Measurements from ENCODE around the gene ASTN2. TPM values are rescaled to one million over a fixed set of nuclear protein-coding genes. Genes with fewer than 3 reads are reported as not detected.

The ASTN2 gene
- total and polyA plus RNA-seq, 7 donors = 0.60 to 7.5 (median 2.2) TPM

GRCh38 chr9:116741742-116742141 is 673.1 kb downstream of the ASTN2 start:
- H3K4me1 ChIP-seq = no peaks in the 10 kb centered on the region
- WGBS, 2 donors = 61 to 77% methylated on average over 2 of the region's 2 CpGs
- H3K27me3 ChIP-seq = peaks cover 0 to 2% (median 0%) of the 10 kb centered on the region in 3 donors
- intact Hi-C loops (cut with DNase I) = no loop called here
- TF ChIP-seq POLR2AphosphoS5 (IDR thresholded peaks at IDR 0.05) = no peak
- TF ChIP-seq POLR2A (IDR thresholded peaks at IDR 0.05) = no peak
- no peak for DNase-seq
- H3K36me3 ChIP-seq = no peaks in the 10 kb centered on the region
- no peak overlapping the region for H3K4me3 ChIP-seq
- no peak overlapping the region for H3K27ac ChIP-seq
- H3K9me3 ChIP-seq = no peaks in the 10 kb centered on the region

GRCh38 chr9:116741086-116741740 is 673.6 kb downstream of the ASTN2 start:
- Histone ChIP-seq H3K27ac (no peak overlapping the region), H3K4me3 (no peak overlapping the region), H3K27me3 (peaks cover 0 to 2% (median 0%) of the 10 kb centered on the region in 3 donors), H3K4me1 (no peaks in the 10 kb centered on the region), H3K36me3 (no peaks in the 10 kb centered on the region), H3K9me3 (no peaks in the 10 kb centered on the region)
- TF ChIP-seq CTCF (IDR thresholded peaks at IDR 0.05) = no peak
- no peak for TF ChIP-seq EP300 (IDR thresholded peaks at IDR 0.05)
- TF ChIP-seq POLR2A (IDR thresholded peaks at IDR 0.05) = no peak
- no peak for TF ChIP-seq POLR2AphosphoS5 (IDR thresholded peaks at IDR 0.05)
- 67 to 72% methylated on average over 3 of the region's 3 CpGs for WGBS, 2 donors
- DNase-seq = no peak
- intact Hi-C loops (cut with DNase I) = no loop called here

GRCh38 chr9:116737152-116737546 is 677.7 kb downstream of the ASTN2 start:
- Histone ChIP-seq H3K36me3 (no peaks in the 10 kb centered on the region), H3K27me3 (peaks cover 0 to 2% (median 0%) of the 10 kb centered on the region in 3 donors), H3K27ac (no peak overlapping the region), H3K9me3 (no peaks in the 10 kb centered on the region), H3K4me3 (no peak overlapping the region), H3K4me1 (no peaks in the 10 kb centered on the region)
- intact Hi-C loops (cut with DNase I) = loop anchor here (5.0 kb wide), 1 partner anchor 125 kb away; no protein-coding TSS in a partner anchor
- 7 to 18% methylated on average over 16 of the region's 16 CpGs for WGBS, 2 donors
- TF ChIP-seq EP300 (IDR thresholded peaks at IDR 0.05) (no peak), POLR2AphosphoS5 (IDR thresholded peaks at IDR 0.05) (no peak), CTCF (IDR thresholded peaks at IDR 0.05) (peak in 3 of 4 experiments; percentile 47 to 76 (median 67))
- DNase-seq = peak; percentile 74

- intact Hi-C loops (cut with DNase I) = loop anchor here (5.0 kb wide), 1 partner anchor 126 kb away; no protein-coding TSS in a partner anchor
- no peak for DNase-seq
- Histone ChIP-seq H3K36me3 (no peaks in the 10 kb centered on the region), H3K4me3 (no peak overlapping the region), H3K27ac (no peak overlapping the region), H3K4me1 (no peaks in the 10 kb centered on the region), H3K9me3 (no peaks in the 10 kb centered on the region), H3K27me3 (peaks cover 0 to 2% (median 0%) of the 10 kb centered on the region in 3 donors)
- TF ChIP-seq CTCF (IDR thresholded peaks at IDR 0.05) (no peak), POLR2A (IDR thresholded peaks at IDR 0.05) (no peak), EP300 (IDR thresholded peaks at IDR 0.05) (no peak), POLR2AphosphoS5 (IDR thresholded peaks at IDR 0.05) (no peak)
- 58 to 60% methylated on average over 8 of the region's 8 CpGs for WGBS, 2 donors
Observed at GRCh38 chr9:116736399-116737151, 678.3 kb downstream of the ASTN2 start.

- H3K36me3 ChIP-seq = no peaks in the 10 kb centered on the region
- intact Hi-C loops (cut with DNase I) = no loop called here
- no peak overlapping the region for H3K4me3 ChIP-seq
- TF ChIP-seq CTCF (IDR thresholded peaks at IDR 0.05) (no peak), POLR2AphosphoS5 (IDR thresholded peaks at IDR 0.05) (no peak), POLR2A (IDR thresholded peaks at IDR 0.05) (no peak), EP300 (IDR thresholded peaks at IDR 0.05) (no peak)
- no peak for DNase-seq
- H3K9me3 ChIP-seq = no peaks in the 10 kb centered on the region
- no peaks in the 10 kb centered on the region for H3K27me3 ChIP-seq
- WGBS, 2 donors = 82 to 83% methylated on average over 9 of the region's 9 CpGs
- H3K4me1 ChIP-seq = no peaks in the 10 kb centered on the region
- no peak overlapping the region for H3K27ac ChIP-seq
Observed at GRCh38 chr9:116733010-116733641, 681.7 kb downstream of the ASTN2 start.

All from sigmoid colon (tissue), 7 donors.